D721Med (cell line): ENCODE results near the gene ADGRL2.

Source experiments
- DNase-seq: peaks from one replicate; pipeline ENCODE4 v3.0.0; 2011; ENCODE audit warnings: low spot score; ENCODE audit not compliant: insufficient read length
- FAIRE-seq: peaks from 2 replicates; lab custom pipeline; 2011; peaks lifted over from hg19 to GRCh38; lab: Jason Lieb, UNC
- CTCF ChIP-seq: IDR thresholded peaks from 2 replicates; pipeline ENCODE4 v1.5.1; 2012; ENCODE audit warnings: mild to moderate bottlenecking, control low read depth; ENCODE audit not compliant: insufficient read depth; ENCODE audit errors: missing control alignments

The ADGRL2 gene

GRCh38 chr1:81775510-81775909 lies 25.2 kb upstream of the ADGRL2 start:
- TF ChIP-seq CTCF = no peak
- no peak for DNase-seq
- no peak for FAIRE-seq

GRCh38 chr1:81780705-81781454 lies 19.9 kb upstream of the ADGRL2 start:
- DNase-seq = no peak
- FAIRE-seq = no peak
- no peak for TF ChIP-seq CTCF

GRCh38 chr1:81781749-81782148 lies 19.0 kb upstream of the ADGRL2 start:
- DNase-seq = no peak
- no peak for FAIRE-seq

GRCh38 chr1:81792184-81792583 lies 8.6 kb upstream of the ADGRL2 start:
- TF ChIP-seq CTCF = no peak
- FAIRE-seq = no peak
- DNase-seq = no peak

More at GRCh38 chr1:81781749-81782148, 19.0 kb upstream of the ADGRL2 start:
- no peak for TF ChIP-seq CTCF

GRCh38 chr1:81797701-81798100 lies 3.0 kb upstream of the ADGRL2 start:
- no peak for TF ChIP-seq CTCF
- DNase-seq (no peak), FAIRE-seq (no peak)

GRCh38 chr1:81799939-81800694 lies 617 bp upstream of the ADGRL2 start:
- FAIRE-seq = no peak
- DNase-seq = no peak
- TF ChIP-seq CTCF = no peak
